HPDE6-E6E7 (cell line): ENCODE results near the gene DACH1.

Experiments used
- DNase-seq: peaks from one replicate; pipeline ENCODE4 v3.0.0; 2011; ENCODE audit warnings: missing footprints; ENCODE audit errors: extremely low spot score

Gene DACH1

DNA sequence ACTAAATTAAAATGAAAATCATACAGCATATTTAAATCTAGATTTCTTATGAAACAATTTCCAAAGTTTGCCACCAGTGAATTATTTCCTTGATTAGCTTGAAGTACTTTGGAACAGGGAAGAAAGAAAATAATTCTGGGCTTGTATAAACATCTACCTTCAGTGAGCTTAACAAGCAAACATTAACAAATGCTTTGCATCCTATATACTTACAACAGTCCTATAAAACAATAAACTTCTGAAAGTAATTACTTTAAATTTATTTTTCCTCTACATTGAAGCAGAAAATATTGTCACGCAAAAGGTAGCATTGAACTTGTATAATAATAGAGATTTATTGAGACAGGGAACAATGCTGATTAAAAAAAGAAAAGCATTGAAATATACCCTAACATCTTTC is 164.8 kb downstream of the DACH1 start:
- DNase-seq, result no peak

GRCh38 chr13:71701741-71702140 is 165.3 kb downstream of the DACH1 start:
- no peak for DNase-seq

DNA sequence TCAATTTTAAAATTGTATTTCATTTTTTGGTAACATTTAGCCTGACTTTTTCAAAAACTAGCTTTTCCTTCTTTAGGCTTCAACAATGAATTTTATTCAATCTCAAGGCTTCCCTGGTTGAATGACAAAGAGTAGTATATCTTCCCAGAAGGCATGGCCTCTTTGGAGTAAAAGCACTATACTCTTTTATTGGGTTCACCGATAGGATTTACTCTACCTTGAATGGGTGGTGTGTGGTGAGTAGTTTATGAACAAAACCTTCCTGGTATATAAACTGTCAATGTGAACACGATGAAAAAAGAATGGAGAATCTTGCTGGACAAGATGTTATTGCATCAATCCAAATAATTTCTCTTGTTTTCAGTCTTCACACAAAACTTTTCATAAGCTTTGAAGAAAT is 167.7 kb downstream of the DACH1 start:
- DNase-seq, result no peak

- no peak for DNase-seq
These were observed 171.3 kb downstream of the DACH1 start for GRCh38 chr13:71695662-71696061.

- DNase-seq, result no peak
These were observed 181.9 kb downstream of the DACH1 start for GRCh38 chr13:71685072-71685471.

- DNase-seq, result no peak
These were observed 184.9 kb downstream of the DACH1 start for GRCh38 chr13:71681901-71682613.

GRCh38 chr13:71677124-71677523 is 189.9 kb downstream of the DACH1 start:
- no peak for DNase-seq

- DNase-seq, result no peak
These were observed 194.5 kb downstream of the DACH1 start for GRCh38 chr13:71672512-71672911.

- DNase-seq, result no peak
These were observed 203.6 kb downstream of the DACH1 start for GRCh38 chr13:71663431-71663830.

DNA sequence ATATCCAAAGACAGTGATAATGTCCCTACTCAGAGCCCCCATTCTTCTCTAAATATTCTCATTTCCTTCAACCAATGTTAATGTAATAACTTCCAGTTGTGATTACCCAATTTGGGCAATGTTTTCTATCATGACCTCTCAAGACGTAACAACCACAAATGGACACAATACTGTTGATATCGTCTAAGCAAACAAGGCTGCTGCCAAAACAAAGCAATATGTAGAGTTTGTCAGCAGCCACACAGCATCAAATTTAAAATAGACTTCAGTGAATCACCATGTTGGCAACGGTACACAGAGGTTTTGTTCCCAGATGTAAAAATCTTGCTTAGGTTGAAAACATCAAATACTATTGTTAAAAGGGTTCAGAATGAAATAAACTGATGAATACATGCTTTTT is 205.1 kb downstream of the DACH1 start:
- no peak for DNase-seq

GRCh38 chr13:71659404-71659803 is 207.6 kb downstream of the DACH1 start:
- DNase-seq, result no peak

GRCh38 chr13:71645467-71645866 is 221.5 kb downstream of the DACH1 start:
- no peak for DNase-seq

- DNase-seq, result no peak
These were observed 222.4 kb downstream of the DACH1 start for GRCh38 chr13:71644579-71644978.

GRCh38 chr13:71643448-71643860 is 223.6 kb downstream of the DACH1 start:
- DNase-seq, result no peak

DNA sequence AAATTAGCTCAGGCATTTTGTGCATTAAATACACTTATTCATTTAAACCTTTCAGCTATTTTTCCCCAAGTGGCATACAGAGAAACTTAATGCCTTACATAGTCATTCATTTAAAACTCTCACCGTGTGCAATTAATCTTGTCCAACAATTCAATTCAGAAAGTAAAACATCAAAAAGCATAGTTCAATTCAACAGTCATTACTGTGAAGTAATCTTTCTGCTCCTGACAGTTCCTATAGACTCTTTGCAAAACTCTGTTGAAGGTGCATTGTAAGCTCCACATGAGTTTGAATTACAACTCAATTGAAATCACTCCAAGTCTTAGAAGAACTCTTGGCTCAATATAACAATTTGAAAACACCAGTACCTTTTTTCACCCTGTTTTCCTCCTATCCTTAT is 228.3 kb downstream of the DACH1 start:
- DNase-seq, result no peak

GRCh38 chr13:71634602-71635443 is 232.2 kb downstream of the DACH1 start:
- DNase-seq, result no peak

- DNase-seq, result no peak
These were observed 232.8 kb downstream of the DACH1 start for GRCh38 chr13:71634182-71634581.

DNA sequence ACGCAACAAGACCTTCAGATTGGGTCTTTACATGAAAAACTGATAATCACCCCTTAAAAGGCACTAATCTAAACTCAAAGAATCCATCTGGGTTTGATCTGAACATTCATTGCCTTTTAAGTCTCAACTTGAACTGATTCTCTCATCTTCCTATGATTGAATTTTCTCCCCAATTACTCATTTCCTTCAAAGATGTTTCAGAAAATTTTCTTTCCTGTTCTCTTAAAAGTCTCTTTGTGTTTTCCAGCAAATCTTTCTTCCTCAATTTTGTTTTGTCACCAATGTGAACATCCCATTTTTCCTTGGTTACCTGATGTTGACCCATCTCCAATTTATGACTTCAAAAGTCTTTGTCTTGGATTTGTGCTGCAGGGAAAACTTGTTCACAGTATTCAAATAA is 234.3 kb downstream of the DACH1 start:
- DNase-seq, result no peak

DNA sequence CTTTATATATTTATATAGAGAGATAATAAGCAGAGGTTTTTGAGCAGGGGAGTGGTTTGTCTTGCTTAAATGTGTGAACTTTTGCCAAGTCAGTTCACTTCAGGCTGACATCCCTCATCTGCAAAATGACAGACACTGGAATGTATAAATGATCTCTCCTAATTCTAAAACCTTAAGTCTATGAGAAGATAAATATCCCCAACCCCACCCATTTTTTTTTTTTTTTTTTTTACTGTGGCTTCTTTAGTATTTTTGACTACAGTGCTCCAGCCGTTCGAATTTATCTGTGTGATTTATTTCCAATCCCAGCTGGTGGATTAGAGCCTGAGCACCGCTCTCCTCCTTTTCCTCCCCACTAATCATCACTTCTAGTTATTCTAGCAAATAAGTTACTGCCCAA is 234.8 kb downstream of the DACH1 start:
- DNase-seq, result no peak

- no peak for DNase-seq
These were observed 237.8 kb downstream of the DACH1 start for GRCh38 chr13:71629167-71629566.

DNA sequence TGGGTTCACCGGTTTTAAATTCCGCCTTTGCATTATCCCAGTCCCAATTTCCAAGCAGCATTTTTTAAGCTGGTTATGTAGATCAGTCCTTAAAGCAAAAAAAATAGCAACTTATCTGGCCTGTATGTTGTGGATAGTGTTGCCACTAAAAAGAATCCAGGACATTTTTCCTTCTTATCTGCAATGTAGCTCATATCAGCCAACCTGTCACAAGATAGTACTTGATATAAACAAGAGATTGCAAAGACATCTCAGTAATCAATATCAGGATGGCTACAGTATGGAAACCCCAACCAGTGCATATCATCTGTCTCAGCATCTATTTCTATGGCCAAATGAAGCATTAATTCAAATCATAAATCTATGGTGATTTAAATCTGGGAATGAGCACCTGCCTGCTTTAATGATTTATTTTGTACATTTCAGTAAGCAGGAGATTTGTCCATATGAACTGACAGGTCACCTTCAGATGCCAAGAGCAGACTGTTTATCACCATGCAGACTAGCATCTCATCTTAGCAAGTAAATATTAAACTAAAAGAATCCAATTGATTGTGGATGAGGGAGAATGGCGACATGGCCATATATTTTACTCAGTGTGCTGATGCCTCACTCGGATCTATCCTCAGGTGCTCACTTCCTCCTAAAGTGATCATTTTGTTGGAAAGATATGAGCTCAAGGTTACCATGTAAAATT is 240.4 kb downstream of the DACH1 start:
- no peak for DNase-seq

- DNase-seq, result peak; percentile 9
These were observed 241.3 kb downstream of the DACH1 start for GRCh38 chr13:71625694-71626093.
